ENCODE data around the gene MAP3K12.

The MAP3K12 gene

GRCh38 chr12:53430116-53430515, 69.1 kb downstream of the MAP3K12 start:
- DNase-seq: no peak

Data from cortex of kidney (tissue), 1 donor.